Measurements from ENCODE around the gene SIN3B.
"Not testable (repeated sequence)": the region's sequence is repeated elsewhere in the genome, so short reads cannot be mapped to it uniquely, and the experiment has no call there.

SIN3B gene

DNA sequence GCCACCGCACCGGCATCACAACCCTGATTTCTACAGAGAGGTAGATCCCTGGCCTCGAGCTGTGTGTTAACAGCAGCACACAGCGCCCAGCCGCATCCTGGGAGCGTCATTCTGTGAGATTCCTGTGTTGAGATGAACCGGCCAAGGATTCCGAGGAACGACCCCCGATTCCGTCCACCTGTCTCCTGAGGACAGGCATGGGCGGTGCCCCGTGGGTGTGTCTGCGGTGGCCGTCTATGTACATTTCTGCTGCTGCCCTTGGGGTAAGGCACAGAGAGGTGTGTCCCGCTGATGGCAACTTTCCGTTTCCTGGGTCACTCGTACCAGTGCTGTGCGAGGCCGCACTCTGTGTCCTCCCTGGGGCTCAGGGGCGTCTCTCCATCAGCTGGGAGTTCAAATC, 43.5 kb downstream of the SIN3B start:
- DNase-seq: no peak

DNA sequence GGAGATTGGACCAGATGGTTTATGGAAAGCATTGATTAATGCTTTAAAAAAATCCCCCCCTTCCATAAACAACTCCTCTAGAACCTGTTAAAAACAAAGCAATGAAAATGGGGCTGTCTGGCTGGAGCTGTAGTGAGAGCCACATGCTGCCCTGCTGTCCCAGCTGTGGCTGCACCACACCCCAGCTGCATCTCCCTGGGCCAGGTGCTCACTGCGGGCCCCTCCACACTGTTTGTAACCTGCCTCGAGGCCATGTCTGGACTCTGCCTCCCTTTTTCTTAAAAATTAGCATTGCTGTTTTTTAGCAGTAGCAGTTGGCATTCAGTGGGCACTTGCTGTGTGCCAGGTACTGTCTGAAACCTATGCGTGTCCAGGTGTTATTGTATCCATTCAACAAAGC, 44.4 kb downstream of the SIN3B start:
- no peak for DNase-seq

GRCh38 chr19:16874250-16874977, 45.2 kb downstream of the SIN3B start:
- no peak for DNase-seq

- DNase-seq: not testable (repeated sequence)
Measured at GRCh38 chr19:16874978-16875299, 45.7 kb downstream of the SIN3B start.

DNA sequence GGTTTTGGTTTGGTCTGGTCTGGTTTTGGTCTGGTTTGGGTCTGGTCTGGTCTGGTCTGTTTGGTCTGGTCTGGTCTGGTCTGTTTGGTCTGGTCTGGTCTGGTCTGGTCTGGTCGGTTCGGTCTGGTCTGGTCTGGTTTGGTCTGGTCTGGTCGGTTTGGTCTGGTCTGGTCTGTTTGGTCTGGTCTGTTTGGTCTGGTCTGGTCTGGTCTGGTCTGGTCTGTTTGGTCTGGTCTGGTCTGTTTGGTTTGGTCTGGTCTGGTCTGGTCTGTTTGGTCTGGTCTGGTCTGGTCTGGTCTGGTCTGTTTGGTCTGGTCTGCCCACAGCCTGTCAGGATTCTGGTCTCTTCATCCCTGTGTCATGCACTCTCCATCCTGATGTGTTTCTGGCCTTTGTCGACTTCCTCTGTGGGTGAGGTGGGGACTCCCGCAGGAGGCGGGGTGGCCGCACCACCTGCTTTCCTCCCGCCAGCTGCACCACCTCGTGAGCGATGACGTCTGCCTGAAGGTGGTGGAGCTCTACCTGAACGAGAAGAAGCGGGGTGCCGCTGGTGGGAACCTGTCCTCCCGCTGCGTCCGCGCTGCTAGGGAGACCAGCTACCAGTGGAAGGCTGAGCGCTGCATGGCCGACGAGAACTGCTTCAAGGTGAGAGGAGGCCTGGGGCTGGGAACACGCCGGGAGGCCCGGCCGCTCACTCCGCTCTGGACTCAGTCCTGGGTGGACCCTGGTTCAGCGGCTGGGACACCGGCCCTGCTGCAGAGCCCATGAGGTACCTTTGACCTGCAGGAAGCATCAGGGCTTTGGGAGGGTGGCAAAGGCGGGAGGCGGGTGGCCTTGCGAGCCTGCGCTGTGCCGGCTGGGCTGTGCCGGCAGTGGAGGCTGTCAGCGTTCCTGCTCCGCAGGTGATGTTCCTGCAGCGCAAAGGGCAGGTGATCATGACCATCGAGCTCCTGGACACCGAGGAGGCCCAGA, 46.7 kb downstream of the SIN3B start:
- no peak for DNase-seq

DNA sequence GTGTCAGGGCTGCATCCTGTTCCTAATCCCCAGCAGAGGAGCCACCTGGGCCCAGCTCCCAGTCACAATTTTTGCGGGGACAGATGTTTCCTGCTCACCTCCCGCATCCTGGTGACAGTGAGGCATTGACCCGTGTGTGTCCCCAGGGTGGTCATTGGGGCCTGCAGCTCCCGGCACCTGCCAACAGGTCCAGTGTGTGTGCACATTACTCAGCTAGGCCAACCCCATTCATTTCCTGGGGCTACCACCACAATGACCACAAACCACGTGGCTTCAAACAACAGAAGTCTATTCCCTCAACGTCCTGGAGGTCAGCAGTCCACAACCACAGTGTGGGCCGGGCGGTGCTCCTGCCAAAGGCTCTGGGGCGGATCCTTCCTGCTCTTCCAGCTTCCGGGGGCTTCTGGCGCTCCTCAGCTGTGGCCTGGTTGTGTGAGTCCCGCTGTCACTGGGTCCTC, 47.7 kb downstream of the SIN3B start:
- DNase-seq: no peak

GRCh38 chr19:16877581-16877980, 48.4 kb downstream of the SIN3B start:
- DNase-seq: no peak

GRCh38 chr19:16878181-16878965, 49.2 kb downstream of the SIN3B start:
- no peak for DNase-seq

- no peak for DNase-seq
Measured at GRCh38 chr19:16880884-16881554, 51.8 kb downstream of the SIN3B start.

GRCh38 chr19:16882146-16882545, 52.9 kb downstream of the SIN3B start:
- DNase-seq: no peak

- DNase-seq: no peak
Measured at GRCh38 chr19:16883522-16883921, 54.3 kb downstream of the SIN3B start.

DNA sequence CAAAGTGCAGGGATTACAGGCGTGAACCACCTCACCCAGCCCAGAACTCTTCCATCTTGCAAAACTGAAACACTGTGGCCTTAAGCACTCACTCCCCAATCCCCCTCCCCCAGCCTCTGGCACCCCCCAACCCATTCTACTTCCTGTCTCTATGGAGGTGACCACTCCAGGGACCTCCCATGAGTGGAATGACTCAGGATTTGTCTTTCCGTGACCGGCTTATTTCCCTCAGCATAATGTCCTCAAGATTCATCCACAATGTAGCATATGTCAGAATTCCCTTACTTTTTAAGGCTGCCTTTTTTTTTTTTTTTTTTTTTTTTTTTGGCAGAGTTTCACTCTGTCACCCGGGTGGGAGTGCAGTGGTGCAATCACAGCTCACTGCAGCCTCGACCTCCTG, 56.0 kb downstream of the SIN3B start:
- no peak for DNase-seq

DNA sequence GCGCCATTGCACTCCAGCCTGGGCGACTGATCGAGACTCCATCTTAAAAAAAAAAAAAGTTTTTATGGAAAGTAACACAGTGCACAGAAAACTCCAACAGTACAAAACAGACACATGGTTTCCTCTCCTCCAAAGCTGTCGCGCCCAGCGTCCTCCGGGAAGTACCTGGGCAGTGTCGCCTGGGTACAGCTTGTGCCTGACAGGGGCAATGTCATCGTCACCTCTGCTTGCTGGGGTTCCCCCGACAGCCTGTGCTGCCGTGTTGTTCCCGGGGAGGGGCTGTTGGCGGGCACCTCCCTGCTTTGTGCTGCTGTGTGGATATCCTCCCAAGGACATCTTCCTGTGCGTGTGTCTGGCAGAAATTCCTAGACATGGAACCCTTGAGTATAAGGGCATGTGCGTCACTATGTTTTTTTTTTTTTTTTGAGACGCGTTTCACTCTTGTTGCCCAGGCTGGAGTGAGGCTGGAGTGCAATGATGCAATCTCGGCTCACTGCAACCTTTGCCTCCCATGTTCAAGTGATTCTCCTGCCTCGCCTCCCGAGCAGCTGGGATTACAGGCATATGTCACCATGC, 57.2 kb downstream of the SIN3B start:
- no peak for DNase-seq

DNA sequence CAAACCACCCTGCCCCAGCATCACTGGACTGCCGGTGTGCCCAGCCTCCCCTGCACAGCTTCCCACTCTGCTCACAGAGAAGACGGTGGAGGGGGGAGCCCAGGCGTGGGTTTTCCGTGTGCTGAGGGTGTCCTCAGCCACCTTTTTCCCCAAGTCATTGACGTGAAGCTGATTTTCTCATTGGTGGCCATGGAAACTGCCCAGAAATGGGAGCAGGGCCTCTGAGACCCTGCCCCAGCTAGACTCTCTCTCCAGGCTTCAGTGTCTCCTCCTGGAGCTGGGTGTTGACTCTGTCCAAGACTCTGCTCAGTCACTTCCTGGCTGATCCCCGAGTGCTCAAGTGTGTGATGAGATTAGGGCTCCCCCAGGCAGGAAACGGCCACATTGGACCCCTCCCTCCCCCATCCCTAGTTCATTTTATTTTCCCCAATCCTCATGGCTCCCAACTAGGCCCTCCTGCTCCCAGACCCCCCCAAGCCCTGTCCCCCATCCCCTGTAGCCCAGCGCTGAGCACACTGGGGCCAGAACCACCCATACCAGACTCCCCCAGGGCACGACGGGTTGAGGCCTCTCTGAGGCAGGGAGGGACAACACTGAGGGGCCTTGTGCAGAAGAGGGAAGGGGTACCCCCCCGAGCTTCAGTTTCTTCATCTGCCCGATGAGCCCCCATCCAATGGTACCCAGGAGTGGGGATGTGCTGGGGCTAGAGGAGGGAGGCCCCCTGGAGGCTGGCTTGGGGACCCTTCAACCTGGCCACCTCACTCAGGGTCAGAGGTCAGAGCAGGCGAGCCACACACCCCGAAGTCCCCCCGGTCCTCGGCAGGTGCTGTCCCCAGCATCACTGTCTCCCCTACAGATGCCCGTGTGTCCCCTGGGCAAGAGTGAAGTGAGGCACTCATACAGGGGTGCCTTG, 58.4 kb downstream of the SIN3B start:
- no peak for DNase-seq

GRCh38 chr19:16888629-16889365, 59.6 kb downstream of the SIN3B start, which contains the start of gene F2RL3:
Gene F2RL3 (plus strand): TSS chr19:16888999. CDS start chr19:16889190, 191 bp downstream.
- DNase-seq: no peak

GRCh38 chr19:16889366-16889882, 60.2 kb downstream of the SIN3B start:
- DNase-seq: no peak

- DNase-seq: no peak
Measured at GRCh38 chr19:16889883-16890460, 60.8 kb downstream of the SIN3B start.

GRCh38 chr19:16890461-16891184, 61.4 kb downstream of the SIN3B start:
- DNase-seq: no peak
